HG02571 (cell line): ENCODE data around the gene NAPA.

ENCODE experiments used
- ATAC-seq: cut with Tn5 transposase; IDR thresholded peaks from one replicate; pipeline ENCODE4 v1.9.1; 2021; ENCODE audit warnings: mild to moderate bottlenecking, moderate library complexity; ENCODE audit not compliant: unreplicated experiment

The NAPA gene

DNA sequence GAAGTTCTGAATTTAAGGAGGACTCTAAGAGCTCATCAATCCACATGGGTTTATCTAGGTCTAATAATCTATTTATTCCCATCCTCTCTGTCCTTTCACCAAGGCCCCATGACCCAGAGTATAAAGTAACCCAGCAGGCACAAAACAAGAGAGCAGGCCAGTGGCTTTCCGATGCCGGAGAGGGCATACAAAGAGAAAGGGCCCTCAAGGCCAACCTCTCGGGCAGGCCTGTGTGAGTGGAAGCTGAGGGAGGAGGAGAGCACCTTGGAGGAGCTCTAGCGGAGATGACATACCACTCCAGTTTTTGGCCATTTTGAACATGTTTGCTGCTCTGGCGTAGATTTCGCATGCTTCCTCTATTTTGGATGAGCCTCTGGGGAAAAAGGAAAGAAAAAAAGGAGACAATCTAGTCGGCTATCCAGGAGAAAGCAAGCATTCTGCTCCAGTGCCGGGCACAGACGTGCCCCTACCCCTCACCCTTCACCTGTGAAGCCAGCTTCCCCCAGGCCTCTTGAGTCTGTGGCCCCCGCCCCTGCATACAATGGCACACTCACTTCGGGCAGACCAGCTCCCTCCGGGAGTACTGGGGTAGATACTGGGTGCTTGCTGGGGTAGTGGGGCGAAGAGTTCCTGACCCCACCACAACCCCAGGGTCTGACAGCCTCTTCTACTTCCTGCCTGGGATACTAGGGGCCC lies 11.6 kb downstream of the NAPA start:
- no peak for ATAC-seq

- no peak for ATAC-seq
Measured at GRCh38 chr19:47499863-47500830, 14.7 kb downstream of the NAPA start.

- no peak for ATAC-seq
Measured at GRCh38 chr19:47499371-47499770, 15.5 kb downstream of the NAPA start.

DNA sequence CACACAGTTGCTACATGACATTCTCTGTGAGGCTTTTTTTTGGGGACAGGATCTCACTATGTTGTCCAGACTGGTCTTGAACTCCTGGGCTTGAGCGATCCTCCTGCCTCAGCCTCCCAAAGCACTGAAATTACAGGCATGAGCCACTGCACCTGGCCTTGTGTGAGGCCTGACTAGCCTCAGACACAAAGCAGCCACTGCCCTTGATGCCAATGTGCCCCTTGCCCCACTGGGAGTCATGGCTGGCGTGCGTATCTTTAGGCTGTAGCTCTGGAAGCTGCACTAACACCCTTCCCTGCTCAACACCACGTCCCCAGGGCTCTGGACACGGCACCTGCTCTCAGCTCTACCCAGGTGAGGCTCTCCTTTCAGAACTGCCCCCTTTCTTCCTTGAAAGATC lies 16.3 kb downstream of the NAPA start:
- no peak for ATAC-seq

DNA sequence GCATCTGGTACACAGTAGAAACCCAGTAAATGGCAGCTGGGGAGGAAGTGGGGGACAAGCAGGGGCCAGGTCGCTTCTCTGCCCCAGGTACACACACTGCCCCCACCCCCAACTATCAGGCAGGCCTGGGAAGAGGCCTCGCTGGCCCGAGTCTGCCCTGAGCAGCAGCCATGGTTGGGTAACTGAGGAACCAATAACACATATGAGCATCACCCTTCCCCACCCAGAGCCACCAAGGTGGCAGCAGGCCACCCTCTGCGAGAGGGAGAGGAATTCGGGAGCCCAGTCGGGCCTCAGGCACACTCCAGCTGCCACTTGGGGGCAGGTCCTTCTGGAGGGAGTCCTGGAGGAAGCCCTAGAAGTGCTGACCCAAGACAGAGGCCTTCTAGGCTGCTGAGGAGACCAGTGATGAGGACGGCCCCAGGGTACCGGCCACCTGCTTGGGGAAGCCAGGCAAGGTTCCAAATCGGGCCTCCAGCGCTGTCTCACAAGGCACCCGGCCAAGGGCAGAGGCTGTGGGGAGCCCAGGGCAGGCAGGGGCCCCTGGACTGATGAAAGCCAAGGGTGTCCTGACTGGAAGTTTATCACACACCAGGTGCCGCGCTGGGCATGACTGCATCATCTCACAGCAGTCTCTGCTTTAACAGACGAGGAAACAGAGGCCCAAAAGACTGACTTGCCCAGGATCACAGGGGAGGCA lies 16.9 kb downstream of the NAPA start:
- ATAC-seq, result no peak

DNA sequence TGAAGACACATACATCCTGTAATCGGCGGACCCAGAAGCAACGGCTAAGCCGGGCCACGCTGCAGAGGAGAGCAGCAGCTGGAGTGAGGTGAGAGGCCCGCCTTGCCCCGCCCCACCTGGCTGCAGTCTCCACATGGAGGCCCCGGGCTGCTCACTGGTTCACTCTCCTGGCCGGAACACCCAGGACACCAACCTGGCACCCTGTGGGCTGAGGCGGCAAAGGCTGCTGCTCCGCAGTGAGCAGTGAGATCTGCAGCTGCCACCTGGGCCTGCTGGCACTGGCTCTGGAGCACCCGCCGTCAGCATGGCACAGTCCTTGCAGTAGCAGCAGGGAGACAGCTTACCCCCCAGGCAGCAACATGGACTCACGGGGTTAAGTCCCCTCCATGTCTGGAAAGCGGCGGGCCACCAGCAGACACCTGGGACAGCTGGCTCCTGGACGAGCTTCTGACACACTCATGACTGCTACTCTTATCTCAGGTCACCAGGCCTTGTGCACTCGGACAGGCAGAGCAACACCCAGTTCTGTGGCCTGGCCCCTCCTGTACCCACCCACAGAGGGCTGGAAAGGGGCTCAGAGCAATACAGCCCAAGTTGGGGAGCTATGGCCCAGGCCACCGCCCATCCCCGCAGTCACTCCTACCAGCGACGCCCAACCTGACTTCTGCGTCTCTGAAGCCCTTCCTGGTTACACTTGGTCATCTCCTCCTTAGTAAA lies 17.7 kb downstream of the NAPA start:
- no peak for ATAC-seq

DNA sequence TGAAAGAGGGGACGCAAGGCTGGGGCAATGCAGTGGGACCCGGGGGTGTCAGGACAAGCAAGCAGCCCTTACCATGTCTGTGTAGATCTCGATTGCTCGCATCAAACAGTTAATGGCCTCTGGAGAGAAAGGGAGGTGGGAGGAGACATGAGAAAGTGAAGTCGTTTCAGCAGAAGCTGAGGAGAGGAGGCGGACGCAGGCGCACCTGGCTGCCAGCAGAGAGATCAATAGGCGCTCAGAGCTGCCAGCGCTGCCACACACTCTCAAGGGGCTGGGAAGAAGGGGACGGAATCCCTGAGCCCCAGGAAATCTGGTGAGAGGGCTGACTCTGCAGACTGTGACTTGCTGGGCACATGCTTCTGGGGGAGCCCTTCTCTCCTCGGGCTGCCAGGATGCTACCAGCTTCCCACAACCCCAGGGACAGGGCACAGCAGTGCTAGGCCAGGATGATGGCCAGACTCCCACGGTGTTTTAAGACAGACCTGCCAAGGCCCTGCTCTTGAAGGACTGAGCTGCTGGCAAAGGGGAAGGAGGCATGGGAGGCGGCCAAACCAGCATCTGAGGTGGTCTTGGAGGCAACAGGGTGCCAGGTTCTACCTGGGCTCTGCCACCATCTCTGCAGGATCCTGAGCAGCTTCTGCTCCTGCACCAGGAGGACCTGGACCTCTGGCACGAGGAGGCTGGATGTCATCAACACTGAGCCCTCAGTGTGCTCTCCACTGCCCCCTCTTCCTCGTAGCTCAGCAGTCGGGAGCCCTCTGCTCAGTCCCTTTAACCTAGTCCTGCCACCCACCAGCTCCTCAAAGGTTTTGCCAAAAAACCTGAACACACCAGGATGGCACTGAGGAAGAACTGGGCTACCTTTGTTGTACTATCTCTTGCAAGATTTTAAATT lies 19.1 kb downstream of the NAPA start:
- ATAC-seq, result no peak

DNA sequence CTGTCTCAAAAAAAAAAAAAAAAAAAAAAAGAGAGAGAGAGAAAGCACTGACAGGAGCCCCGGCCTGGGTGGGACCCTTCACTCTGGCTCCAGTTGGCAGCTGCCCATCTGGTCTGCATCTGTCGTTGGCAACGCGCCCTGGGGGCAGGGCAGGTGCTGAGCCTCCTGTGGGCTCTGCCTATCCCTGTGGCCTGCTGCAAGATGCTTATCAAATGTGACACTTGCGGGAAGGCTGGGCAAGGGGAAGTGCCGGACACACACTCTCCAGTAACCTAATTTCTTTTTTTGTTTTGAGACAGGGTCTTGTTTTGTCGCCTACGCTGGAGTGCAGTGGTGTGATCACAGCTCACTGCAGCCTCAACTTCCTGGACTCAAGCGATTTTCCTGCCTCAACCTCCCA lies 20.1 kb downstream of the NAPA start:
- ATAC-seq, result no peak

- no peak for ATAC-seq
Measured at GRCh38 chr19:47494211-47494547, 20.7 kb downstream of the NAPA start.

DNA sequence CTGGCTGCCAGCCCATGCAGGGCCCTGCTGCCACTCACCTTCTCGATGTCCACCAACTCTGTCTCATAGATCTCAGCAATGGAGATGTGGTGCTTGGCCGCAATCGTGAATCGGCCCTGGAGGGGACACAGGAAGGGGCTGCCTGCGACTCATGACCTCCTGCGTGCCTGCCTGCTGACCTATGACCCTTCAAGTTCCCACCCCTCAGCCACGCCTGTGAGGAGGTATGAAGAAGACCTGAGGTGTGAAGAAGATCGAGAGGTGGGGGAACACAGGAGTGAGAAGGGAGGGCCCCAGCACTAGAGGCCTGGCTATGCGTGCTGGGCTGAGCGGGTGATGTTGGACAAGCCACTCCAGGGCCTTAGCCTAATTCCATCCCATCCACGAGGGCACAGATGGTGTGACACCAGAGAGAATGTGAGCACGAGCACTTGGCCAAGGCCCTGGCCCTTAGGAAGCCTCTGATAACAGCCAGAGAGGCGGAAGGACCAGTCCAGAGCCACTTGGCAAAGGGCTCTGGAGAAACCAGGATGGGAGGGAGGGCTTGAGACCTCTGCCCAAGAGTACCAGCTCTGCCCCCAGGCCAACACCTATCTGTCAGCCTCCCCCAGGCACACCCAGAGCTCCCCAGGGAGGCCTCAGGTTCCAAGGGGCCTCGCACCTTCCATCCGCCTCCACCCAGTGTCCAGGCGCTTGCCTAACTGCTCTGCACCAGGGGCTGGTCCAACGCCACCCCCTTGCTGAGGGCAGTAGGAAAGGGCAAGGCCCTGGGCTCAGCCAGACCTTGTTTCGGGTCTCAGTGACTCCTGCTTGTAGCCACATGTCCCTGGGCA lies 21.3 kb downstream of the NAPA start:
- ATAC-seq, result no peak

GRCh38 chr19:47492571-47493377 lies 22.1 kb downstream of the NAPA start:
- no peak for ATAC-seq

DNA sequence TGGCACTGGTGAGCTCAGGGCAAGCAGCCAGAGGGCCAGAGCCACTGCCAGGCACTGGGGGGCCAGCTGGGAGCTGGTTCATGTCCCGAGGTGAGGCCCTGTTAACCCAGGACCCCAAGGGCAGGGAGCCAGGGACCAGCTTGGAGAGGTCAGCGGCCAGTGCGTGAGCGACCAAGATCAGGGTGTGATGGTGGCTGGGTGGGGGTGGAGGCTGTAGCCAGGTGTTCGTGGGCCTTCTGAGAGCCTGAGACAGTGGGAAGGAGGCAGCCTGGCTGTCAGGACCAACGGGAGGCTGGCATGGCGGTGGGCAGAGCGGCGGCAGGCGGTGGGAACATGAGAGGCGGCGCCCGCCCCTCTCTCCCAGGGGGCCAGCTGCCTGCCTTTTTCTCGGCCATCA lies 22.7 kb downstream of the NAPA start:
- no peak for ATAC-seq

- ATAC-seq, result no peak
Measured at GRCh38 chr19:47491358-47492136, 23.3 kb downstream of the NAPA start.

DNA sequence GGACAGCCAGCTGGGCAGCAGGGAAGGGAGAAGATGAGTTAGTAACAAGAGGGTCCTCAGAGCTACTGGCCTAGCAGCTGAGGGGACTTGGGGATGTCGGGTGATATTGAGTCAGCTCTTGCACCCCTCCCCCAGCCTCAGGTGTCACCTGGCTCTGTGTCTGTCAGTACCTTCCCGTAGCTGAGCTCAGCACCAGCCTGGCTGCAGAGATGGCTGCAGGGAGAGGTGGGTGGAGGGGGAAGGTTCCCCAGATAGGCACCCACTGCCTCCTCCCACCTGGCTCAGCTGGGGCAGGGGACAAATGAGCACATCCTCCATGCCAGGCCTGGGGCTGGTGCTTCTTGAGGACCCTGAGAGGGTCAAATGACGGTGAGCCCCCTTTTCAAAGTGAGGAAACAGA lies 24.0 kb downstream of the NAPA start:
- ATAC-seq, result no peak

- ATAC-seq, result no peak
Measured at GRCh38 chr19:47490031-47490430, 24.8 kb downstream of the NAPA start.

- no peak for ATAC-seq
Measured at GRCh38 chr19:47489072-47489914, 25.6 kb downstream of the NAPA start.
